ENCODE results near the gene CA7.

- TF ChIP-seq CTCF (IDR thresholded peaks at IDR 0.05) (no peak), POLR2AphosphoS5 (IDR thresholded peaks at IDR 0.05) (no peak), POLR2A (IDR thresholded peaks at IDR 0.05; ENCODE audit: low read depth) (no peak)
These were observed 33.9 kb downstream of the CA7 start for GRCh38 chr16:66878067-66878466.
